DMS153 (cell line): Measurements from ENCODE around the gene IL1RAP.
"Not testable (repeated sequence)": the region's sequence is repeated elsewhere in the genome, so short reads cannot be mapped to it uniquely, and the experiment has no call there.

Experiments used
- DNase-seq: peaks from one replicate; lab custom pipeline; 2025; lab: John Stamatoyannopoulos, UW

IL1RAP gene

GRCh38 chr3:190513409-190514370, at the start of gene IL1RAP:
TSS of gene IL1RAP (plus strand) at chr3:190514085. CDS start at chr3:190564290, 50,205 bp downstream.
- peak; percentile 80 for DNase-seq

- no peak for DNase-seq
Observed at GRCh38 chr3:190467922-190468321, 46.0 kb upstream of the IL1RAP start.

GRCh38 chr3:190473261-190473660, 40.6 kb upstream of the IL1RAP start:
- not testable (repeated sequence) for DNase-seq

- DNase-seq = no peak
Observed at GRCh38 chr3:190481779-190482178, 32.1 kb upstream of the IL1RAP start.

GRCh38 chr3:190485830-190486532, 27.9 kb upstream of the IL1RAP start:
- peak; percentile 89 for DNase-seq

GRCh38 chr3:190486533-190486864, 27.4 kb upstream of the IL1RAP start:
- DNase-seq = no peak

- no peak for DNase-seq
Observed at GRCh38 chr3:190486908-190487607, 26.8 kb upstream of the IL1RAP start.

- peak; percentile 81 for DNase-seq
Observed at GRCh38 chr3:190491533-190492054, 22.3 kb upstream of the IL1RAP start.

GRCh38 chr3:190492129-190492528, 21.8 kb upstream of the IL1RAP start:
- DNase-seq = no peak

GRCh38 chr3:190492966-190493365, 20.9 kb upstream of the IL1RAP start:
- no peak for DNase-seq

GRCh38 chr3:190494907-190495306, 19.0 kb upstream of the IL1RAP start:
- DNase-seq = no peak

- DNase-seq = no peak
Observed at GRCh38 chr3:190495354-190495753, 18.5 kb upstream of the IL1RAP start.

GRCh38 chr3:190495796-190496195, 18.1 kb upstream of the IL1RAP start:
- DNase-seq = no peak

- no peak for DNase-seq
Observed at GRCh38 chr3:190496859-190497258, 17.0 kb upstream of the IL1RAP start.

- no peak for DNase-seq
Observed at GRCh38 chr3:190497811-190498210, 16.1 kb upstream of the IL1RAP start.

GRCh38 chr3:190498293-190498692, 15.6 kb upstream of the IL1RAP start:
- DNase-seq = no peak

GRCh38 chr3:190499122-190499521, 14.8 kb upstream of the IL1RAP start:
- DNase-seq = no peak

- no peak for DNase-seq
Observed at GRCh38 chr3:190502946-190503345, 10.9 kb upstream of the IL1RAP start.

GRCh38 chr3:190504354-190505125, 9.3 kb upstream of the IL1RAP start:
- DNase-seq = no peak

GRCh38 chr3:190505381-190506003, 8.4 kb upstream of the IL1RAP start:
- no peak for DNase-seq

- DNase-seq = no peak
Observed at GRCh38 chr3:190506271-190506670, 7.6 kb upstream of the IL1RAP start.
